Measurements from ENCODE around the gene PRR19.

PRR19 gene

DNA sequence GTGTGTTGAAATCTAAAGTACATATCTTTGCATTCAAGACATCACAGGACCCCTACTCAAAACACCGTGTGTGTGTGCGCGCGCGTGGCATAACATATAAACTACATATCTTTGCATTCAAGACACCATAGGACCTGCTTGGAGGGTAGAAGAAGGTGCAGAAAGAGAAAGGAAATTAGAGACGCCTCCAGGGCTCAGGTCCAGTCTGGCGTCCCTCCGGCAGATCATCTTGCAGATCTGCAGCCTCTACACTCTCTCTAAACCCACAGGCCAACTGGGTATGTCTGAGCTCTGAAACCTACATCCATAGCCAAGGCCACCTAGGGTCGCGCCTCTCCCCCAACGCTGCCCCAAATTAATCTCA, 1.2 kb downstream of the PRR19 start:
- no peak for DNase-seq

DNA sequence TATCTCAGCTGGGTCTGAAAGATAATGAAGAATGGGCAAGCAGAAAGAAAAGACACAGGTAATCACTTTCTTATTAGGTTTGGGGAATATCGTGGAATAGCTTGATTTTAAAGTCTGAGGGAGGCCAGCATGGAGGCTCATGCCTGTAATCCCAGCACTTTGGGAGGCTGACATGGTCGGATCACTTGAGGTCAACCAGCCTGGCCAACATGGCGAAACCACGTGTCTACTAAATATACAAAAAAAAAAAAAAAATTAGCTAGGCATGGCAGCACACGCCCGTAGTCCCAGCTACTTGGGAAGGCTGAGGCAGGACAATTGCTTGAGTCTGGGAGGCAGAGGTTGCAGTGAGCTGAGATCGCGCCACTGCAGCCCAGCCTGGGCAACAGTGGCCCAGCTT, 1.9 kb downstream of the PRR19 start:
- no peak for DNase-seq

DNA sequence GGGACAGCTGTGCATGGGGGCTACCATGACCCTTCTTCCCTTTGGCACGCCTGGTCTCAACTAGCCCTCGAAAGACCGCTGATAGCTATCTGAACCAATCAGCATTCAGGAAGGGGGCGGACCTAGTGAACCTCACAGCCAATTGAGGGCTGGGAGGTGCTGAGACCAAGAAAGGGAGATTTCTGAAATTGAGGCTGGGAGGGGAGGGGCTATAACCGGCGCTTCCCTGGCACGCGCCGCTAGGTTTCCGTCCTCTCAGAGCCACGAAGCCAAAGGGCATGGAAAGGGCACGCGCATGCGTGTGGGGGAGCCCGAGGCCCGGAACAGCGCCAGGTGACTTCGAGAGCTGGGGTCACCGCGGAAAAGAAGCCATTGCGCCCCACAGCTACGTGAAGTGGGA, 4.7 kb downstream of the PRR19 start:
- no peak for DNase-seq

DNA sequence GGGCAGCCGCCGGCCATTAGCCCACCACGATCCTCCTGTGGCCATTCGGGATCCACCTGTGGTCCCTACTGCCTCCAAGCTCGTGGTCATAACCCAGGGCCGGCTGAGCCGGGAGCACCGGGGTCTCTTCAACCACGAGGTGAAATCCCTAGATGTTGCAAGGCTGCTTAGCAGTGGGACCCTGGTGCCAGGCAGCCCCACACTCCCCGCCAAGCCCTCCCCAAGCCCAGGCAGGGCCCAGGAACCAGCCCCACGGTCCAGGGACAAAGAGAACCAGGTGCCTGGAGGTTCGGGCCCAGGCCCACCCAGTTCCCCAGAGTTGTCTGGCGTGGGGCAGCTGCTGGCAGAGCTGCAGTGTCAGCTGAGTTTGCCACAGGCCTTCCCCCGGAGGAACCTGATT, 7.8 kb downstream of the PRR19 start:
- no peak for DNase-seq

DNA sequence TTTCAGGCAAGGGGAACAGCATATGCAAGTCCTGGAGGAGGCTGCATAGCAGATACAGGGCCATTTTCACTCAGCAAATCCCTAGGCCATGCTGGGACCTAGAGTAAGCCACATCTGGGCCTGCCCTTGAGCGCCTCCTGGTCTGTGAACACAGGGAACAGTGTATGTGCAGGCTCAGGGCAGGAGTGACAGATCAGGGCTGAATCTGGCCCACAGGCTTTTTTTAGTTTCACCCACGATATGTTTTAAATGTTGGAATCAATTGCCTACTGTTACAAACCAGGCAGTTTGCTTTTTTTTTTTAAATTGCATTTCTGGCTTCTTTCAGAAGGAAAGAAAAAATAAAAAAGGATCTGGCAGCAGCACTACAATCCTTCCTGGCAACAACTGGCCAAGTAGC, 9.7 kb downstream of the PRR19 start:
- no peak for DNase-seq

DNA sequence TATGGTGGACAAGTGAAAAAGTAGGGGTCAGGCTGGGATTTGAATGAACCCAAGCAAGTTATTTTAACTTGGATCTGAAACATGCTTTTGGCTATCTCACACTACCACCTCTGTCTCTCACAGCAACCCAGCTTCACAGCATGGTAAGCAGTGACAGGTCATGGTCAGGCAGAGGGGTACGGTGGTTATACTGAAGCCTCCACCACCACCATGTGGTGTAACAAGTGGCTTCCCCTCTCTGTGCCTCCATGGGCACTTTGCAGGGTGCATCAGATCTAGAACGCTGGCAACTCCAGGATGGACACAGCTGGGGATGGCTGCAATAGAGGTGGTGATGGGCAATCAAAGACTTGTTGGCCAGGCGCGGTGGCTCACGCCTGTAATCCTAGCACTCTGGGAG, 10.4 kb downstream of the PRR19 start:
- no peak for DNase-seq

DNA sequence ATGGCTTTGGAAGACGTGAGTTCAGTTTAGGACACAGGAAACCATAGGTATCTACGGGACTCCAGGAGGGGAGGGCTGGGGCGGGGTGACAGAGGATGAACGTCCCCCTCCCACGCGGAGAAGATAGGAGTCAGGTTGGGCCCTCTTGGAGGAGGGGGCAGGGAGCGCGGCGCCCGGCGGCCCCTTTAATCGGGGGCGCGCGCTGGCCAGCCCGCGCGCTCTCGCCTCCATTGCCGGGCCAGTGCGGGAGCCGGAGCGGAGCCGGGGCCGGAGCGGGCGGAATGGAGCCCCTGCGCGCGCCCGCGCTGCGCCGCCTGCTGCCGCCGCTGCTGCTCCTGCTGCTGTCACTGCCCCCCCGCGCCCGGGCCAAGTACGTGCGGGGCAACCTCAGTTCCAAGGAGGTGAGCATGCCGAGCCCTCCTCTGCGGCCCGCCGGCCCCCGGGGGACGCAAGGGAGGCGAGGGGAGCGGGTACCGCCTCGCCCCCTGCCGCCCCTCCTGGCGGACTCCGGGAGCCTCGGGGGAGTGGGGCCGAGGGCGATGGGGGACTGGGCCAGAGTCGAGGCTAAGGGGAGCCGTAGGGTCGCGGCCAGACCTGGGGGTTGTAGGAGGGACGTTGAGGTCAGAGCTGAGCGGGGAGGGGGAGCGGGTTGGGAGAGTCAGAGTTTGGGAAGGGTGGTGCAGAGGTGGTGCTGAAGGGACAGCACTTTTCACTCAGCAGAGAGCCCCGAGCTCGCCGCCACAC, 11.3 kb downstream of the PRR19 start, which contains the start of gene TMEM145:
Gene TMEM145 (plus strand): TSS at position 214 of the 744 bp plus-strand sequence. CDS start 68 bp downstream, at position 282.
- DNase-seq: peak; percentile 23

DNA sequence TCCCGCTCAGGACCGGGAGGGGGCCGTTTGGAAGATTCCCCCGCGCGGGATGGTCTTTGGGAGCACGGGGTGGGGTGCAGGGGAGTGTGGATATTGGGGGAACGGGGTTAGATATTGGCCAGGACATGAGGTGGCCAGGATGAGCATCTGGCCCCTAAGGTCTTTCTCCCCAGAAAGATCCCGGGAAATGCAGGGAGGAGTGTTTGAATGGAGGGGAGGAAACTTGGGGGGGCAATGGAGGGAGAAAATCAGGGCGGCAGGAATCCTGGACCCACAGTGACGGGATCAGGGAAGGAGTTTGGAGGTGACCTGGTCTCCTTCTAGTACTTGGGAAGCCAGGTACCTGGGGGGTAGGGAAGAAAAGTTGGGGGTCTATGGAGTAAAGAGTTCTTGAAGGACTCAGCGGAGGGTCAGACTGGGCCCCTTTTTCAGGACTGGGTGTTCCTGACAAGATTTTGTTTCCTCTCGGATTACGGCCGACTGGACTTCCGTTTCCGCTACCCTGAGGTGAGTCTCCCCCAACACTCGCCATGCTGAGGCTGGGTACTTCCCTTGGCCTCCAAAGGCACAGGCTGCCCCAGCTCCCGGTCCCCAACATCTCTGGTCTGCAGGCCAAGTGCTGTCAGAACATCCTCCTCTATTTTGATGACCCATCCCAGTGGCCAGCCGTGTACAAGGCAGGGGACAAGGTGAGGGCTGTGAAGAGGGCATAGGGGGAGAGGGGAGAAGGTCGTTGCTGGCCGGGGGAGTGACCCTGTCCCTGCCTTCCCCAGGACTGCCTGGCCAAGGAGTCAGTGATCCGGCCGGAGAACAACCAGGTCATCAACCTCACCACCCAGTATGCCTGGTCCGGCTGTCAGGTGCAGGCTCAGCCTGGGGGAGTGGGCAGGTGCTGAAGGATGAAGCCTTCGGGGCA, 12.2 kb downstream of the PRR19 start:
- no peak for DNase-seq

DNA sequence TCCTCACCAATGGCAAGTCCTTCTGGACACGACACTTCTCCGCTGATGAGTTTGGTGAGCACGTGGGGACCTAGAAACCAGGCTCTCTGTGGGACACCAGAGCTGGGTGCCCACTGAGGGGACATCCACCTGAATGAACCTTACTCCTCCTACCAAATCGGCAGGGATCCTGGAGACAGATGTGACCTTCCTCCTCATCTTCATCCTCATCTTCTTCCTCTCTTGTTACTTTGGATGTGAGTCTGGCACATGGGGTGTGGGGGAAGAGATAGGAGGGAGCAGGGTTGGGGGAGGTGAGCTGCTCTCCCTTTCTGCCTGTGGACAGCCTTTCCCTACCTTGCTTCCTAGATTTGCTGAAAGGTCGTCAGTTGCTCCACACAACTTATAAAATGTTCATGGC, 13.1 kb downstream of the PRR19 start:
- DNase-seq: no peak

DNA sequence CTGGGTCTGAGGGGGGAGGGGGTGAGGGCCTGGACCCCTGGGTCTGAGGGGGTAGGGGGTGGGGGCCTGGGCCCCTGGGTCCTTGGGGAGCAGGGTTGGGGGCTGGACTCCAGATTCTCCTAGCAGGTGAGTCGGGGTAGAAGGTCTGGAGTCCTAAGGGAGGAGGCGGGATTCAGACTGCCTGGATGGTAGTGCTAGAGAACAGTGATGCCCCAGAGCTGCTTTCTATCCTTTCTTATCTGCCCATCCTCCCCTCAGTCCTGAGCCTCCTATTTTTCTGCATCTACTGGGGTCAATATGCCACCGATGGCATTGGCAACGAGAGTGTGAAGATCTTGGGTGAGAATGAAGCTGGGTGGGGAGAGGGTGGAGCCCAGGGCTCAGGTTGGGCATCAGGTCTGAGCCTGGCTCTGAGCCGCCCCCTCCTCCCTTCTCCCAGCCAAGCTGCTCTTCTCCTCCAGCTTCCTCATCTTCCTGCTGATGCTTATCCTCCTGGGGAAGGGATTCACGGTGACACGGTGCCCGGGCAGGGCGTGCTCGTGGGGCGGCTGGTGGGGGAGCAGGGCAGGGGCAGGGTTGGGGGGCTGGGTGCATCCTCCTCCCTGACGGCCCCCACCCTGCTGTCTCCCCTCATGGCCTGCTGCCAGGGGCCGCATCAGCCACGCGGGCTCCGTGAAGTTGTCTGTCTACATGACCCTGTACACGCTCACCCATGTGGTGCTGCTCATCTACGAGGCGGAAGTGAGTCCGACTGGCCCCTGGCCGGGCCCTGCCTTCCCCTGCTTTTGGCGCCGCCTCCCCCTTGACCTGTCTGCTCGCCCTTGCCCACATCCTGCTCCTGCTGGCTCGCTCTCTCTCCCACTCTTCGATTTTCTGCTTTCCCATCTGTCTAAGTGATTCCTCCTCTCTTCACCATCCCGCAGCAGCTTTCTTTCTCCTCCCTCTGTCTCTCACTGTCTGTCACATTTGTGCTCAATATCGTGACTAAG, 14.6 kb downstream of the PRR19 start:
- no peak for DNase-seq

DNA sequence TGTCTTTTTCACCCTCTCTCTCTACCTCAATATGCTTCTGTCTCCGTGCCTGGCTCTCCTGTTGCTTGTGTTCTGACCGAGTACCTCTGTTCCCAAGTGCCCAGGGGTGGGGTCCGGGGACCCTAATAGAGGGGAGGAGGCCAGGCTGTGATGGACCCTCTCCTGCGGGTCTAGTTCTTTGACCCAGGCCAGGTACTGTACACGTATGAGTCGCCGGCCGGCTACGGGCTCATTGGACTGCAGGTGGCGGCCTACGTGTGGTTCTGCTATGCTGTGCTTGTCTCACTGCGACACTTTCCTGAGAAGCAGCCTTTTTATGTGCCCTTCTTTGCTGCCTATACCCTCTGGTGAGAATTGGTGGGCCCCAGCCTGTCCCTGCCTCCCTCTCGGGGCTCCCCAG, 15.6 kb downstream of the PRR19 start:
- DNase-seq: no peak

DNA sequence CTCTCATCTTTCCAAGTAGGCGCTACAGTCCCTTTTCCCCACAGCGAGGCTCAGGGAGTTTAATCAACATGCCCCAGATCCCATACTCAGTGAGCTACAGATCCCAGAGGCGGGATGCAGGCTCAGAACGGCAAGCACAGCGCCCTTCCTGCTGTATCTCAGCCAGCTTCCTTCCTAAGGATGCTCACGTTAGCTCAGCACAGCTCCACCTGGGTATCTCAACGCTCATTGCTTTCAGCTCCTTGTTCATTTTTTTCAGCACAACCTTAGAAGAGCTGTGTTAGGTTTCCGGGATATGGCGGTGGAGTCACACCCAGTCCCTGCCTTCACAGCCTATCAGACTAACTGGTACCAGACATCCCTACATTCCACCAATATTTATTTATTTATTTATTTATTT, 20.4 kb downstream of the PRR19 start:
- no peak for DNase-seq

DNA sequence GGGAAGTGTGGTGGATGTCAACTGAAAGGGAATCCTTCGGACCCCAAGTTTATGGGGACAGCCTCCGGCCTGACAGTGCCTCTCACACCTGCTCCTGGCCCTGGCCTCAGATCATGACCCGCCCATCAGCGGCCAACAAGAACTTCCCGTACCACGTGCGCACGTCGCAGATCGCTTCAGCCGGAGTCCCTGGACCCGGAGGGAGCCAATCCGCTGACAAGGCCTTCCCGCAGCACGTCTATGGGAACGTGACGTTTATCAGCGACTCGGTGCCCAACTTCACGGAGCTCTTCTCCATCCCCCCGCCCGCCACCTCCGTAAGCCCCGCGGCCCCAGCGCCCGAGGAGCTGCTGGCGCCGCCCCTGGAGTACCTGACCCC, 21.5 kb downstream of the PRR19 start:
- DNase-seq: no peak

DNA sequence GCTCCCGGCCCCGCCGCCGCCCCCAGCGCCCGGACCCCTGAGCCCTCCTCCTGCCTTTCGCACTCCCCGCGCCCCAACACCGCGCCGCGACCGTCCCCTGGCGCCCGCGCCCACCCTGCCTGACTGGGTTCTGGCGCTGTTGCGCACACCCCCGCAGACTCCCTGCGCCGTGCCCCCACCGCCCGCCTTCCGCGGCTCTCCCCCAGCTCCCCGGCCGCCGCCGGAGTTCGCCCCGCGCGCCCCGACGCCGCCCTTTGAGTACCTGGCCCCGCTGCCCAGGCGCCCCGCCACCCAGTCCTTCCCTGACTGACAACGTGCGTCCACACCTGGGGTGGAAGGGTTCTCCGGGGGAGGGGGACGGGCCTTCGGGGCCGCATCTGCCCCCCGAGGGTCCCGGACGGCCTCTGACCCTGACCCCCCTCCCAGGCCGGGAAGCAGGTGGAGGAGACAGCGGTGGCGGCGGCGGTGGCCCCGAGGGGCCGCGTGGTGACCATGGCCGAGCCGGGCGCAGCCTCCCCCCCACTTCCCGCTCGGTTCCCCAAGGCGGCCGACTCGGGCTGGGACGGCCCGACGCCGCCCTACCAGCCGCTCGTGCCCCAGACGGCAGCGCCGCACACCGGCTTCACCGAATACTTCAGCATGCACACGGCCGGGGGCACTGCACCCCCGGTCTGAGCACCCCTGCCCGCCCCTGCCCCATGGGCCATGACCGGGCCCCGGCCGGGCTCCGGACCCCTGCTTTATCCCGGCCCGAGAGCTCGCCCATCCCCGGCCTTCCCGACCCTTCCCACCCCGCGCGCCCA, 22.1 kb downstream of the PRR19 start:
- no peak for DNase-seq

DNA sequence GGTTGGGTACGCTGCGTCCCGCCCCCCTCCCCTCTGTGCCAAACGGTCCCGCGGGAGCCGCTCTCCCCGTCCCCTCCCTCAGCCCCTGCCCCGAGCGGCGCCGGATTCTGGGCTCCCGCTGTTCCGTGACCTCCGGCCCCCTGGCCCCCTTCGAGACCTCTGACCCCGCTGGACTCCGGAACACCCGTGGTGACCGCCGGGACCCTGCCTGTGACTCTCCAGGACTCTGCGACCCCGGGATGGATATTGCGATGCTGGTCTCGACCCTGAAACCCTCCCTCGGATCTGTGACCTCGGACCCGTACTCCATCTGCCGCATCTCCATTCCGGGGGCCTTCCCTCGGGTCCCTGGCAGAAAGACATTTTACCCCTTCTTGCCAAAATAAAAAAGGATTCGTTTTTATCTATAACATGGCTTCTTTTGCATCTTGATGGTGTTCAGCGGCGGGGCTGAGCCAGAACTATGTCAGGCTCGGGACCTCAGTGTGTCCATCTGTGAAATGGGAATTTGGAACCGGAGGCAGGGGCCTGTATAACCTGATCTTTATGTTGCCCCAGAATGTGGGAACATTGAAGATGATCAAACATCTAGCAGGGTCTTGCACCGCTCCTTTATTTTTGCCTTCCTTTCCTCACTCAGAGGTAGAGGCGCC, 22.8 kb downstream of the PRR19 start:
- DNase-seq: no peak

DNA sequence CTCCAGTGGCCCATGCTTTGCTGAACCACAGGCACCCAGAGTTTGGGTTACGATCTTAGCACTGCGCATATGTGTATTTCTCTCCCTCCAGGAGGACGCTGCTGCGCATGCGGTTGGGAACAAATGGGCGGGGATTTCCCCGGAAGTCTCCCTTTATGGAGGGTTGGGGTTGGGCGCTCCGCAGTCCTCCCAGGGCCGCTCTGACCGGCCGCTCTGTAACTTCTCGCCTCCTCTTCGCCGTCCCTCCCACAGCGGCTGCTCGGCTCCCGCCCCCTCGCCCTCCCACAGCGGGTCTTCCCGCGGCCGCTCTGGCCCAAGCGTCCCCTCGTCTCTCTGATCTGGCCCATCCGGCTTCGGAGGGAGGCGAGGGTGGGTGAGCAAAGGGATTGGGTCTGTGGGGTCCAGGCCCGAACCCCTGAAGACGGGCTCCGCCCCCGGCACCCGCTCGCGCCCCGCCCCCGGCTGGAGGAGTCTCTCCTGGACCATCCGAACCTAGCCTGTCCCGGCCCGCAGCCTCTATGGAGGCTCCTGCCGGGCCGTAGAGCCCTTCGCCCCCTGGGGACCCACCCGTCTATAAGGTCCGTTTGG, 23.5 kb downstream of the PRR19 start, which contains the start of gene MEGF8:
Gene MEGF8 (plus strand): TSS at position 328 of the 588 bp plus-strand sequence. CDS start 609 bp downstream, outside the sequence.
- DNase-seq: peak; percentile 97

DNA sequence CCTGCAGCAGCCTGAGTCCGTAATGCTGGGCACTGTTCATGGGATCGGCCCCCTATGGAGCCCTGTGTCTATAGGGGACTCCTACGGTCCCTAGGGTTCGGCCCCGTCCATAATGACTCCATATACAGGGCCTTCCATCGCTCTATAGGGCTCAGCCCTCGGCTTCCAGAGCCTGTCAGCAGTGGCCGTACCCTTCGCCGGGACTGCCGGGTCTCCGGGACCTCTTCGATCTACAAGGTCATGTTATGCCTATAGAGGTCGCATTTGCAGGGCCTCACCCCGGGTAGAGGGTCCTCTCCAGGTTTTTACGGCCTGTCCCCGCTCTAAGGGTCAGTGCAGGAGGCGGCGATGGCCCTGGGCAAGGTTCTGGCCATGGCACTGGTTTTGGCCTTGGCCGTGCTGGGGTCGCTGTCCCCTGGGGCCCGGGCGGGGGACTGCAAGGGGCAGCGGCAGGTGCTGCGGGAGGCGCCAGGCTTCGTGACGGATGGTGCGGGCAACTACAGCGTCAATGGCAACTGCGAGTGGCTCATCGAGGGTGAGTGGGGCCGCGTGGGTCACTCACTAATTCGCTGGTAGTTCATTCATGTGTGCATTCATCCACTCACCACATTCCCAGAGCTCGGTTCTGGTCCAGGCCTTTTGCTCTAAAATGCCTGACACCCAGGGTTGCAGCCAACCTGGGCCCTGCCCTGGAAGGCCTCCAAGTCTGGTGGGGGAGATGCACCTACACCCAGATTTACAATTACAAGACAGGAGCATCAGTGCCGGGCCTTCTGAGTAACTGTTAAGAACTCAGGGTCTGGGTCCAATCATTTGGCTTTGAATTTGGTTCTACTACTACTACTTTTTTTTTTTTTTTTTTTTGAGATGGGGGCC, 24.2 kb downstream of the PRR19 start:
- DNase-seq: no peak

DNA sequence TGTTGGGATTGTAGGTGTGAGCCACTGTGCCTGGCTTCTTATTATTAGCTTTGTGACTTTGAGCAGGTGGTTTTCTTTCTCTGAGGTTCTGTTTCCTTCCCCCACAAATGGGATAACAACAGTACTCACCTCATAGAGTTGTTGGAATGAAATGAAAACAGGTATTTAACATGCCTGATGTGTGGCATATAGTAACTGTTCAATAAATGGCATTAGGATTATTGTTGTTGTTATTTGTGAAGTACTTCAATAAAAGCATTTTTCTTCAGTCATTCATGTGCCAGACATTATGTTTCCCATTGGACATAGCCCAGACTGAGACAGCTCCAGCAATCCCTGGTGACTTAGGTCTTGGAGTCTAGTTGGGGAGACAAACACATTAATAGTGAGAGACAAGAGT, 25.0 kb downstream of the PRR19 start:
- no peak for DNase-seq

DNA sequence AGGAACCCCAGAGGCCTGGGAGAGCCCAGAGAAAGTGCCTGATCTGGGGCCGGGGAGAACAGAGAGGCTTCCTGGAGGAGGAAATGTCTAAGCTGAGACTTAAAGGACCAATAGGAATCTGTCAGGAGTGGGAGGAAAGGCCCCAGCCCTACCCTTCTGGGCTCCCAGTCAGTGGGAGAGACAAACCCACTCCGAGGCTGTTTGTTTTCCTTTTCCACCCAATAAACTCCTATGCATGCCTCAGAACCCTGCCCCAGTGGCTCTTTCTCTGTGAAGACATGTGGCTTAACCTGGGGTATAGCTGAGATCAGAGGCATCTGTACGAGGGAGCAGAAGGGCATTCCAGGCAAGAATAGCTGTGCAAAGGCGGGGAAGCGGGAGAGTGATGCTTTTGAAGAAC, 25.4 kb downstream of the PRR19 start:
- DNase-seq: no peak

DNA sequence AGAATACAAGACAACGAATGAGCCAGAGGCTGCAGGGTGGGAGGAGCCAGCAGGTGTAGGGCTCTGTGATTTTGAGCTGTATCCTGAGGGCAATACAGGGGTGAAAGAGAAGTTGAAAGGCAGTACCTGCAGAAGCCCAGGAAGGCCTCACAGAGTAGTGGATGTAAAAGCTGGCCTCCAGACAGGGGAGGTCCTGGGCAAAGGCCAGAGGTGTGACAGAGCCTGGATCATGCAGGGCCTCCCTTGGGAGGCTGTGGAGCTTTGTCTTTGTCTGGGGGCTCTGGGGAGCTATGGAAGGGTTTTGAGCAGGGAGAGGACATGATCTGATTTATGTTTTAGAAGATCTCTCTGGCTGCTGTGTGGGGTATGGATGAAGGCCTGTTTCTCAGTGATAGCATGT, 26.2 kb downstream of the PRR19 start:
- DNase-seq: no peak
